Stimulated activated CD8-positive, alpha-beta memory T cell treated with anti-CD3 and anti-CD28 coated beads, Interleukin-7, amount 100 ng/mL, for 4 hours (primary cell): ENCODE measurements around the gene MUL1.

Experiments used
- DNase-seq, 2 donors: peaks; one replicate each; pipeline ENCODE4 v3.0.0-alpha.2; 2020; ENCODE audit warnings: low read depth in 2 of 2

MUL1 gene

GRCh38 chr1:20470194-20470593 lies 37.8 kb downstream of the MUL1 start:
- no peak for DNase-seq

- no peak for DNase-seq
These were observed 38.4 kb downstream of the MUL1 start for GRCh38 chr1:20469406-20470076.

- no peak for DNase-seq
These were observed 41.7 kb downstream of the MUL1 start for GRCh38 chr1:20466273-20466672.

- no peak for DNase-seq
These were observed 42.8 kb downstream of the MUL1 start for GRCh38 chr1:20465187-20465586.

- DNase-seq = no peak
These were observed 44.4 kb downstream of the MUL1 start for GRCh38 chr1:20463502-20463901.

GRCh38 chr1:20462397-20462796 lies 45.6 kb downstream of the MUL1 start:
- no peak for DNase-seq

- DNase-seq = no peak
These were observed 49.2 kb downstream of the MUL1 start for GRCh38 chr1:20458717-20459116.

GRCh38 chr1:20454004-20454403 lies 53.9 kb downstream of the MUL1 start:
- no peak for DNase-seq

- no peak for DNase-seq
These were observed 58.1 kb downstream of the MUL1 start for GRCh38 chr1:20449735-20450311.
